Ishikawa (cell line): Measurements from ENCODE around the gene WIPF3.

ENCODE experiments used
- CEBPB ChIP-seq: IDR thresholded peaks from 2 replicates; pipeline ENCODE4 v1.6.1; 2012
- CREB1 ChIP-seq: IDR thresholded peaks from 2 replicates; pipeline ENCODE4 v1.6.1; 2012; ENCODE audit warnings: low read depth
- EGR1 ChIP-seq: IDR thresholded peaks from 2 replicates; pipeline ENCODE4 v1.6.1; 2012
- EP300 ChIP-seq: IDR thresholded peaks from 2 replicates; pipeline ENCODE4 v1.6.1; 2012; ENCODE audit warnings: borderline replicate concordance
- FOXM1 ChIP-seq: IDR thresholded peaks from 2 replicates; pipeline ENCODE4 v1.6.1; 2012; ENCODE audit warnings: low read depth, borderline replicate concordance
- MAX ChIP-seq: IDR thresholded peaks from 2 replicates; pipeline ENCODE4 v1.6.1; 2012
- RAD21 ChIP-seq: IDR thresholded peaks from 2 replicates; pipeline ENCODE4 v1.6.1; 2012; ENCODE audit warnings: low read depth
- REST ChIP-seq: IDR thresholded peaks from 2 replicates; pipeline ENCODE4 v1.6.1; 2012; ENCODE audit warnings: low read depth, mild to moderate bottlenecking
- TAF1 ChIP-seq: IDR thresholded peaks from 2 replicates; pipeline ENCODE4 v1.6.1; 2012; ENCODE audit warnings: low read depth, mild to moderate bottlenecking
- USF1 ChIP-seq: IDR thresholded peaks from 2 replicates; pipeline ENCODE4 v1.6.1; 2012
- YY1 ChIP-seq: IDR thresholded peaks from 2 replicates; pipeline ENCODE4 v1.6.1; 2012; ENCODE audit warnings: low read depth

- no peak for TF ChIP-seq EP300
- TF ChIP-seq RAD21: no peak
- no peak for TF ChIP-seq FOXM1
- TF ChIP-seq CEBPB: no peak
- TF ChIP-seq MAX: no peak
- no peak for TF ChIP-seq EGR1
- TF ChIP-seq TAF1: no peak
- TF ChIP-seq USF1: no peak
- no peak for TF ChIP-seq CREB1
- TF ChIP-seq YY1: no peak
- TF ChIP-seq REST: no peak
Measured at GRCh38 chr7:29848941-29849340, 42.6 kb downstream of the WIPF3 start.
